Peyer's patch (tissue), 4 donors: Measurements from ENCODE around the gene GALNT9.

Source experiments
- POLR2A ChIP-seq, 2 donors: fragments of 450-650 bp; IDR thresholded peaks; one replicate each; pipeline ENCODE4 v1.5.1; 2017; ENCODE audit warnings: antibody characterized with exemption in 2 of 2, mild to moderate bottlenecking in 2 of 2, moderate library complexity in 2 of 2
- TF ChIP-seq, protein P1 (sequence below), 6 experiments: fragments of 450-650 bp in 4 of 6; fragments of 200-600 bp in 2 of 6; sonication (generic) in 1 of 6; IDR thresholded peaks; one replicate each; pipeline ENCODE4 v1.5.1; 2017 to 2019; ENCODE audit warnings: antibody characterized with exemption in 6 of 6, mild to moderate bottlenecking in 3 of 6, moderate library complexity in 1 of 6

DNA sequence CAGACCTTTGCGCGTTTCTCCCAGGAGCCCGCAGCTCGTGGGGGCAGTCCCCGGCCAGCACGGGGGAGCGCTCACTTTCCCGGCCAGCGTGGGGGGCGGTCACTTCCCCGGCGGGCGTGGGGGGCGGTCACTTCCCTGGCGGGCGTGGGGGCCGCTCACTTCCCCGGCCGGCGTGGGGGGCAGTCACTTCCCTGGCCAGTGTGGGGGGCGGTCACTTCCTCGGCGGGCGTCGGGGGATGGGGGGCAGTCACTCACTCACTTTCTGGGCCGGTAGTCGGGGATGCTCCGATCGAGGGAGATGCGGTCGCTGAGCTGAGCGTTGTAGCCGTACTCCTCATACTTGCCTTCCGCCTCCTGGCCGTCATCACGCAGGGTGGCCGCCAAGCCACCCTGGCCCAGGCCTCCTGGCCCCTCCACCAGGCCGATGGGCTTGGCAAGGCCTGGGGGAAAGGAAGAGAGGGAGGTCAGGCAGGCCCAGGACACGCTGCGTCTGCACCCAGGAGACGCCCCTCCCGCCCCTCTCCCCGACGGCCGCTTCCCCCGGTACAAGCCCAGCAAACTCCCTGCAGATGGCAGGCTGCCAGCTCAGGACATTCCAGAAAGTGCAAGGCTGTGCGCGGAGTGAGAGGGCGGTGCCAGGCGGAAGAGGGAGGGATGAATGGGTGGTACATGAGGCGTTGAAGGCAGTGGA lies 43.3 kb downstream of the GALNT9 start:
- TF ChIP-seq, protein P1, sequence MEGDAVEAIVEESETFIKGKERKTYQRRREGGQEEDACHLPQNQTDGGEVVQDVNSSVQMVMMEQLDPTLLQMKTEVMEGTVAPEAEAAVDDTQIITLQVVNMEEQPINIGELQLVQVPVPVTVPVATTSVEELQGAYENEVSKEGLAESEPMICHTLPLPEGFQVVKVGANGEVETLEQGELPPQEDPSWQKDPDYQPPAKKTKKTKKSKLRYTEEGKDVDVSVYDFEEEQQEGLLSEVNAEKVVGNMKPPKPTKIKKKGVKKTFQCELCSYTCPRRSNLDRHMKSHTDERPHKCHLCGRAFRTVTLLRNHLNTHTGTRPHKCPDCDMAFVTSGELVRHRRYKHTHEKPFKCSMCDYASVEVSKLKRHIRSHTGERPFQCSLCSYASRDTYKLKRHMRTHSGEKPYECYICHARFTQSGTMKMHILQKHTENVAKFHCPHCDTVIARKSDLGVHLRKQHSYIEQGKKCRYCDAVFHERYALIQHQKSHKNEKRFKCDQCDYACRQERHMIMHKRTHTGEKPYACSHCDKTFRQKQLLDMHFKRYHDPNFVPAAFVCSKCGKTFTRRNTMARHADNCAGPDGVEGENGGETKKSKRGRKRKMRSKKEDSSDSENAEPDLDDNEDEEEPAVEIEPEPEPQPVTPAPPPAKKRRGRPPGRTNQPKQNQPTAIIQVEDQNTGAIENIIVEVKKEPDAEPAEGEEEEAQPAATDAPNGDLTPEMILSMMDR (IDR thresholded peaks at IDR 0.05): no peak
- TF ChIP-seq POLR2A (IDR thresholded peaks at IDR 0.05): no peak
